Renal cortical epithelial cell (primary cell): ENCODE data around the gene ECM2. TPM values are rescaled to one million over a fixed set of nuclear protein-coding genes. Genes with fewer than 3 reads are reported as not detected.
A peak's percentile ranks its signal among the peaks of the same experiment; 100 is the strongest.

Source experiments
- DNase-seq: peaks from one replicate; pipeline ENCODE4 v3.0.0-alpha.2; 2011; ENCODE audit warnings: low read depth
- total RNA-seq: library from RNA; depleted of rRNA; stranded (reverse); fragments of >200 nt; gene quantifications from 2 replicates; pipeline ENCODE4 v1.2.3, GENCODE V29; 2014

The ECM2 gene
- total RNA-seq, 1 donor from 2014 or later, result 0.20 TPM

- no peak for DNase-seq
These were observed 68.7 kb downstream of the ECM2 start for GRCh38 chr9:92467041-92467440.

DNA sequence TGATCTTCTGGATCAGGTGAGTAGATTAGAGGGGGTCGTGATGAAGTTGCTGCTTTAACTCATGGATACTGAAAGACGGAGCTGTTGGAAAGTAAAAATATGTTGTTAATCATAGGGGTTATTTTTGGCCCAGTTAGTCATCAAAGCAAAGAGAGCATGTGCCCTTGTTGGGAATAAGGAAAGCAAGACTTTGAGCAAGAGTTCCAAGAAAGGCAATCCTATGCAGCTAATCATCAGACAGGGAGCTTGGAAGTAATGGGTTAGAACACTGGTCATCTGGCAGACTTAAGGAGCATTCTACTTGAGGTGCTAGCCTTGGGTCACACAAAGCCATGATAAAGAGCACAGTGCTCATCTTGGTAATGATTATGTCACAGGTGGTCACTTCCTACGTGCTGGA lies 71.8 kb downstream of the ECM2 start:
- DNase-seq, result peak; percentile 68

- no peak for DNase-seq
These were observed 72.4 kb downstream of the ECM2 start for GRCh38 chr9:92463387-92463786.

GRCh38 chr9:92457576-92457975 lies 78.2 kb downstream of the ECM2 start:
- DNase-seq, result no peak

- DNase-seq, result peak; percentile 2
These were observed 80.6 kb downstream of the ECM2 start for GRCh38 chr9:92455217-92455616.

- no peak for DNase-seq
These were observed 89.3 kb downstream of the ECM2 start for GRCh38 chr9:92446536-92446935.

Other genes starting within 250 kb of the ECM2 start
- gene IARS1, start 242.3 kb downstream of the ECM2 start, total RNA-seq, result 239 and 356 TPM in 2 replicates
- gene NOL8, start 210.6 kb downstream of the ECM2 start, total RNA-seq, result 14.8 and 33.9 TPM in 2 replicates
- gene CENPP, start 210.0 kb downstream of the ECM2 start, total RNA-seq, result 1.2 and 3.1 TPM in 2 replicates
- not detected in 2 replicates for gene OGN, start 131.4 kb downstream of the ECM2 start, total RNA-seq
- not detected in 2 replicates for gene OMD, start 111.5 kb downstream of the ECM2 start, total RNA-seq
- not detected in 2 replicates for gene ASPN, start 53.5 kb downstream of the ECM2 start, total RNA-seq
- 25.5 and 29.4 TPM in 2 replicates for gene IPPK, start 134.1 kb upstream of the ECM2 start, total RNA-seq
- gene BICD2, start 228.8 kb upstream of the ECM2 start, total RNA-seq, result 50.5 and 70.7 TPM in 2 replicates